Measurements from ENCODE around the gene JUP.
"Not testable (repeated sequence)": the region's sequence is repeated elsewhere in the genome, so short reads cannot be mapped to it uniquely, and the experiment has no call there.

JUP gene

GRCh38 chr17:41777574-41778188 is 8.8 kb downstream of the JUP start:
- DNase-seq, result no peak

- no peak for DNase-seq
These were observed 9.3 kb downstream of the JUP start for GRCh38 chr17:41777157-41777573.

DNA sequence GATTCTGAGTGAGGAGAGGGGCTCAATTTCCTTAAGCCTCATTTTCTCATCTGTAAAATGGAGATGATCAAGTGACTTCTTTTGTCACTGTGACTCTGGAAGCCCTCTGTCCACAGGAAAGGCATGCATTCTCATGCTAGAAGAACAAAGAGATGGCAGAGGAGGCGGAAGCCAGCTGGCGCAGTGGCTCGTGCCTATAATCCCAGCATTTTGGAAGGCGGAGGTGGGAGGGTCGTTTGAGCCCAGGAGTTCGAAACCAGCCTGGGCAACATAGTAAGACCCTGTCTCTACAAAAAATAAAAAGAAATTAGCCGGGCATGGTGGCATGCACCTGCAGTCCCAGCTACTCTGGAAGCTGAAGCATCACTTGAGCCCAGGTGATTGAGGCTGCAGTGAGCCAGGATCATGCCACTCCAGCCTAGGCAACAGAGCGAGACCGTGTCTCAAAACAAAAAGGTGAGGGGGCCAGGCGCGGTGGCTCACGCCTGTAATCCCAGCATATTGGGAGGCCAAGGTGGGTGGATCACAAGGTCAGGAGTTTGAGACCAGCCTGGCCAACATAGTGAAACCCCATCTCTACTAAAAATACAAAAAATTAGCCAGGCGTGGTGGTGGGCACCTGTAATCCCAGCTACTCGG is 10.1 kb downstream of the JUP start:
- not testable (repeated sequence) for DNase-seq

DNA sequence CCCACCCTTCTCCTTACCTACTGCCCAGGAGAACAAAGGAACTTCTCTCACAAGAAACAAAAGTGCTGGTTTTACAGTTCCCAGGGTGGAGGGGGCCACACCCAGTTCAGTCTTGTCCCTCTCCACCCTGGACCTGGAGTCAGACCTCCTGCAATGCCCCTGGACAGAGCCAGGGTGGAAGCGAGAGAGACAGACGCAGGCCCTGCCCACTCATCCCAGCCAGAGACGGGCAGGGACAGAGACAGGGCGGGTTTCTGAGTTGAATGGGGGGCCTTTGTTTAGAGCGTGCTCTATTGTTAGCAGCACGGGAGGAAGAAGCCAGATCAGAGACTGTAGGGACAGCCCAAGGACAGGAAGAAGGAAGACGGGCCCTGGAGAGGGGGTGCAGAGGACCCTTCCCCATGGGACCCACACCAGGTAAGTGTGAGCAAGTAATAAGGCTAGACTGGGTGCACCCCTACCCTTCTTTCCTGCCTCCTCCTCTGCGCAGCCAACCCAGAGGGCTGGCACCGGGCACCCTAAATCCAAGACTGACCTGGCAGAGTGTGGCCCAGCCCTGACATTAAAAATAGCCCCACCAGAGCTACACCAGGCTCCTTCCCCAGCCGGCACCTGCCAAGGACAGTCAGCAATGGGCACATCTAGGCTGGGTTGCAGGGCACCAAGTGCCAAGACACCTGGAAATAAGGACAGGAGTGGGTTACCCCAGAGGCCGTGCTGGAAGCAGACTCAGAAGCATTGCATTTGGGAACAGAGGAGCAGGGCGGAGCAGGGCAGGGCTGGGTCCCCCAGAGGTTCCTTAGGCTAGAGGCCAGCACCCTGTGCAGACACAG is 10.9 kb downstream of the JUP start:
- DNase-seq, result no peak

DNA sequence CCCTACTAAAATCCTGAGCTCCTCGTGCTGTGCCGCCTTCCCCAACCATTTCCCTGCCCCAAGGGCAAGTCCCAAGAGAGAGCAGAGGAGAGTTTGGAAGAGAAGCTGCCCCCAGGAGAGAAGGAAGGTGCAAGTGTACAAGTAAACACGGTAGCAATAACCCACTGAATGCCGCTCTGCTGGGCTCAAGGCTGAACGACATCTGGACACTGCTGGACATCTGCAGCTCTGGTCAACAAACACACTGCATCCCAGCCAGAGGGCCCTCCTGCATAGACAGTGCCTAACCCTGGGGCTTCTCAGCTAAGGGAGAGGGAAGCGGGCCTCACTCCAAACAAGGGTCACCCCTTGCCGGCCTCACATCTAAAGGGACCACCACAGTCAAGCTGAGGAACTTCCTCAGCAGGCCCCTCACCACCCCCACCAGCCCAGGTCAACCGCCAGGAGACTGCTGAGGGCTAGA is 12.7 kb downstream of the JUP start:
- no peak for DNase-seq

GRCh38 chr17:41773190-41773588 is 13.3 kb downstream of the JUP start:
- DNase-seq, result no peak

- no peak for DNase-seq
These were observed 13.8 kb downstream of the JUP start for GRCh38 chr17:41772586-41773189.

GRCh38 chr17:41772218-41772585 is 14.3 kb downstream of the JUP start:
- no peak for DNase-seq

DNA sequence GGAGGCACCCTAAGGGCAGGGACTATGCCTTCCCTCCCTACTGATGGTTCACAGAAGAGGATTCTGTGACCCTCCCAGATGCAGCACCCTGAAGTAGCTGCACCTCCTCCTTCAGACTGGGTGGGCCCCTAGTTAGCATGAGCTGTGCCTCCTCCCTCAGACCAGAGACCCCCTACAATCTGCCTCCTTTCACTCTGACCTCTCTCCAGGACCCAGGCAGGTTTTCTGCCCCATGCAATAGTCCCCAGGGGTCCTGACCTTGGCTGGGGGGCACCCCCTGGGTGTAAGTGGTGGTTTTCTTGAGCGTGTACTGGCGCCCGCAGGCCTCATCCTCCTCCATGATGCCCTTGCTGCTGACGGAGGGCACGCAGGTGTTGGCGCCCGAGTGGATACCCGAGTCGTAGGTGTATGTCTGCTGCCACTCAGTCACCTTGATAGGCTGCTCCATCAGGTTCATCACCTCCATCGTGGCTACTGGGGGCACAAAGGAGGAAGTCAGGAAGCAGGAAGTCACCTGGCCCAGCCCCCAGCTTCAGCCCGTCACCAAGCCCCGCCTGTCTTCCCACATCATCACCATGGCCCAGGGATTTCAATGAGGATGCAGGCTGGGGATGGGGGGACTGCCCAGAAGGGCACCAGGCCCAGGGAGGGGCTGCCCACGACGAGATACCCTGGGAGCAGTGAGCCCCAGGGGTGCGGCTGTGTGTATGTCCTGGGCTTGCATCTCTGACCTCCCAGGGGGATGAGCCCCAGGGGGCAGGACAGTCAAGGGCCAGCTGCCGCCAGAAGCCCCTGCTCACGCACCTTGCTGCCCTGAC is 14.9 kb downstream of the JUP start:
- no peak for DNase-seq

DNA sequence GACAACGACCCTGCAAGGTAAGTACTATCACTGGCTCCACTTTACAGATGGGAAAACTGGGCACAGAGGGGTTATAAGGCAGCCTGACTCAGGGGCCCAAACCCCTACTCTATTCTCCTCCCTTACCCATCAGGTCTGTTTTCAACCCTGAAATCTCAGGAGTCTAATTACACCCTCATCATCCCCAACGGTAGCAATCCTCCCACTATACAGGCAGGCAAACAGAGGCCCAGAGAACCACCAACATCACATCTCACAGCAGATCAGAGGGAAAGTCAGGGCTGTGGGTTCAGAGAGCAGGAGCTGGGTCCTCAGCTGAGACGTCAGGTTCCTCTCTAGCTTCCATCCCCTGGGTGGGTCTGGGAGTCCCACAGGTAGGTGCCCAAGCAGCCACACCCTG is 16.5 kb downstream of the JUP start:
- no peak for DNase-seq

DNA sequence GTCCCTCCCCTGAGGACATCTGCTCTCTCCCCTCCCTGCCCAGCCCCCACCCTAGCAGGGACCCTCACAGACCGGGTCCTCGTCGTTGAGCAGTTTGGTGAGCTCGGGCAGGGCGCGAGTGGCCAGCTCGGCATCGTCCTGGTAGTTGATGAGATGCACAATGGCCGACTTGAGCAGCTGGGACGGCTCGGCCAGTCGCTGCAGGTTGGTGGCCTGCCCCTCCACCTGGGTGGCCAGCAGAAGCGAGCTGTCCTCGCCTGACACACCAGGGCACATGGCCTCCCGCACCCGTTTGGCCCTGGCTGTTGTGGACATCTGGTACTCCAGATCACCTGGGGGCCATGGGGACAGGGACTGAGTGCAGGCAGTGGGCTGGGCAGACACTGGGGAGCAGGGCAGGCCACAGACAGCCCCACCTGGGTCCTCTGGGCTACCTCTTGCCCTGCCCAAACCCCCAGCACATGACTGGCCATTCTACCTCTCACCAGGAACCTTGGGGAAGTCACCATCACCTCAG is 17.1 kb downstream of the JUP start:
- DNase-seq, result no peak

- no peak for DNase-seq
These were observed 17.7 kb downstream of the JUP start for GRCh38 chr17:41768682-41769288.

DNA sequence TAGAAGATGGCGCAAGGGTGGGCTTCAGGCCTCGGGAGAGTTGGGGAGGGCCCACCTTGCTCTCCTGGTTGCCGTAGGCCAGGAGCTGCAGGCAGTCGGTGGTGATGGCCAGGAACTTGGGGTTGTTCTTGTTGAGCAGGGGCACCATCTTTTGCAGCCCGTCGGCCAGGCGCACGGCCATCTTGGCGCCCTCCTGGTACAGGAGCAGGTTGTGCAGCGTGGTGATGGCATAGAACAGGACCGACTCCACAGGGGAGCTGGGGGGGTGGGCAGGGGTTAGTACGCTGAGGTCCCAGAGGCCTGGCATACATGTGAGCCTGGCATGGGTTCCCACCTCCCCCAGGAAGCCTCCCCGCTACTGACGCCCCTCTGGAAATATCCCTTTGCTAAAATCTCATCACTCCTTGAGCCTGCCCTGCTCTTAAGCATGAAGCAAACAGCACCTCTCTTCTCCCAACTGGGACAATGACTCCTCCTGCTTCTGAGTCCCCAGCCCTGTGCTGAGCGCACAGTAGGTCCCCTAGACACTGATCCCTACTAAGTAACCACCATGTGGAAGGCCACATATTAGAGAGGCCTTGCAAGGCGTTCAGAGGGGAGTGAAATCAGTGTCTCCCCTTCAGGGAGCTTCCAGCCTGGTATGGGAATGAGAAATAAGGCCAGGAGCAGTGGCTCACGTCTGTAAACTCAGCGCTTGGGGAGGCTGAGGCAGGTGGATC is 19.0 kb downstream of the JUP start:
- no peak for DNase-seq

DNA sequence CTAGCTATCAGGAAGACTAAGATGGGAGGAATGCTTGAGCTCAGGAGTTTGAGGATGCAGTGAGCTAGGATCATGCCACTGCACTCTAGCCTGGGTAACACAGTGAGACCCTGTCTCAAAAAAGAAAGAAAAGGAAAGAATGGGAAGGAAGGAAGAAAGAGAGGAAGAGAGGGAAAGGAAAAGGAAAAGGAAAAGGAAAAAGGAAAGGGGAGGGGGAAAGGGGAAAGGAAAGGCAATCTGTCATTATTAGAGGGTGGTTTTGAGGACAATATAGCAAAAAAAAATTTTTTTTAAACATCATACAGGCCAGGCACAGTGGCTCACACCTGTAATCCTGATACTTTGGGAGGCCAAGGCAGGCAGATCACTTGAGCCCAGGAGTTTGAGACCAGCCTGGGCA is 20.4 kb downstream of the JUP start:
- DNase-seq, result no peak

GRCh38 chr17:41763327-41763726 is 23.2 kb downstream of the JUP start:
- DNase-seq, result no peak

- no peak for DNase-seq
These were observed 23.7 kb downstream of the JUP start for GRCh38 chr17:41762841-41763240.

- no peak for DNase-seq
These were observed 24.1 kb downstream of the JUP start for GRCh38 chr17:41762391-41762790.

DNA sequence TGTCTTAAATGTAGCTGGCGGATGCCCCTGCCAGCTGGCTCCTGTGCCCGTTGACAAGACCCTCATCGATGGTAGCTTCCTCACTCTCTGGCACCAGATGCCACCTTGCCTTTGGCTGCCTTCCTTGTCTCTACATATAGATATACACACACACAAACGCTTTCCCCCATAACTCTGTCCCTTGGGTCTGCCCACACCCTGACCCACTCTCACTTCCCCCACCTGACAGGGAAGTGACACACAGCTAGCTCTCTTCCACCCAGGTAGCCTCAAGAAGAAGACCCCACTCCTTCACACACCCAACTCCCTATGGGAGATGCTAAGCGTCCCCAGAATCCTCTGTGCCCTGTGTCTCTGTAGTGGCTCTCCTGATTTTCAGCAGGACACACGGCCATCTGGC is 25.6 kb downstream of the JUP start:
- no peak for DNase-seq

GRCh38 chr17:41758601-41759000 is 27.9 kb downstream of the JUP start:
- DNase-seq, result no peak

GRCh38 chr17:41754066-41754465 is 32.4 kb downstream of the JUP start:
- no peak for DNase-seq

DNA sequence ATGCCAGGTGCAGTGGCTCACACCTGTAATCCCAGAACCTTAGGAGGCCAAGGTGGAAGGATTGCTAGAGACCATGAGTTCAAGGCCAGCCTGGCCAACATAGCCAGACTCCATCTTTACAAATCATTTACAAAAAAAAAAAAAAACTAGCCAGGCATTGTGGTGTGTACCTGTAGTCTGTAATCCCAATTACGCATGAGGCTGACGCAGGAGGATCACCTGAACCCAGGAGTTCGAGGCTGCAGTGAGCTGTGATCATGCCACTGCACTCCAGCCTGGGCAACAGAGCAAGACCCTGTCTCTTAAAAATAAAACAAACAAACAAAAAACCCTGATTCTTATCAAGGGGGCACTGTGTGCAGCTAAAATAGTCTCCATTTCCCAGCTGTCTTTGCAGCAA is 35.2 kb downstream of the JUP start:
- no peak for DNase-seq
